HG03196 (cell line): ENCODE measurements around the gene AFF3.
"Not testable (repeated sequence)": the region's sequence is repeated elsewhere in the genome, so short reads cannot be mapped to it uniquely, and the experiment has no call there.

Experiments
- ATAC-seq: cut with Tn5 transposase; IDR thresholded peaks from one replicate; pipeline ENCODE4 v1.9.1; 2021; ENCODE audit not compliant: unreplicated experiment

AFF3 gene

GRCh38 chr2:99772591-99773331 is 369.6 kb downstream of the AFF3 start:
- no peak for ATAC-seq

- ATAC-seq = no peak
These were observed 370.6 kb downstream of the AFF3 start for GRCh38 chr2:99771681-99772333.

- ATAC-seq = no peak
These were observed 371.5 kb downstream of the AFF3 start for GRCh38 chr2:99770876-99771275.

GRCh38 chr2:99765731-99766318 is 376.6 kb downstream of the AFF3 start:
- no peak for ATAC-seq

- ATAC-seq = no peak
These were observed 378.6 kb downstream of the AFF3 start for GRCh38 chr2:99763764-99764163.

- no peak for ATAC-seq
These were observed 379.7 kb downstream of the AFF3 start for GRCh38 chr2:99762714-99763113.

GRCh38 chr2:99757611-99758114 is 384.7 kb downstream of the AFF3 start:
- ATAC-seq = no peak

GRCh38 chr2:99756059-99756458 is 386.3 kb downstream of the AFF3 start:
- no peak for ATAC-seq

GRCh38 chr2:99754210-99754609 is 388.2 kb downstream of the AFF3 start:
- ATAC-seq = no peak

GRCh38 chr2:99753505-99753904 is 388.9 kb downstream of the AFF3 start:
- no peak for ATAC-seq

- ATAC-seq = no peak
These were observed 394.0 kb downstream of the AFF3 start for GRCh38 chr2:99748344-99748743.

- ATAC-seq = no peak
These were observed 394.5 kb downstream of the AFF3 start for GRCh38 chr2:99747842-99748241.

GRCh38 chr2:99743146-99743545 is 399.2 kb downstream of the AFF3 start:
- no peak for ATAC-seq

- no peak for ATAC-seq
These were observed 404.9 kb downstream of the AFF3 start for GRCh38 chr2:99737537-99737936.

GRCh38 chr2:99735753-99736152 is 406.6 kb downstream of the AFF3 start:
- no peak for ATAC-seq

GRCh38 chr2:99735314-99735713 is 407.1 kb downstream of the AFF3 start:
- not testable (repeated sequence) for ATAC-seq

- ATAC-seq = no peak
These were observed 408.2 kb downstream of the AFF3 start for GRCh38 chr2:99734236-99734635.

- no peak for ATAC-seq
These were observed 413.0 kb downstream of the AFF3 start for GRCh38 chr2:99729104-99730025.

- no peak for ATAC-seq
These were observed 414.2 kb downstream of the AFF3 start for GRCh38 chr2:99728166-99728565.

GRCh38 chr2:99727199-99727598 is 415.2 kb downstream of the AFF3 start:
- no peak for ATAC-seq

- ATAC-seq = no peak
These were observed 415.7 kb downstream of the AFF3 start for GRCh38 chr2:99726691-99727090.
